HepG2 (cell line): Measurements from ENCODE around the gene TCF19. TPM values are rescaled to one million over a fixed set of nuclear protein-coding genes. Genes with fewer than 3 reads are reported as not detected.
A peak's percentile ranks its signal among the peaks of the same experiment; 100 is the strongest.

Experiments used
- ARNT ChIP-seq: fragments of 450-650 bp; IDR thresholded peaks from 2 replicates; pipeline ENCODE4 v1.6.1; 2017
- BCL3 ChIP-seq: sonication (generic); formaldehyde crosslinking; IDR thresholded peaks from 2 replicates; pipeline ENCODE4 v1.5.1; 2020; ENCODE audit warnings: mild to moderate bottlenecking, missing genetic modification reagents, moderate library complexity
- CEBPB ChIP-seq: IDR thresholded peaks from 2 replicates; pipeline ENCODE4 v1.6.1; 2011; ENCODE audit warnings: low read depth, low read length, improper control_type of control experiment, borderline replicate concordance
- FOXA1 ChIP-seq, 2 experiments: fragments of 450-650 bp in 1 of 2; sonication (generic) in 1 of 2; formaldehyde crosslinking in 1 of 2; IDR thresholded peaks; 2 replicates each; pipeline versions ENCODE4 v1.4.0 to v1.6.1; 2016 to 2020; ENCODE audit warnings: missing genetic modification reagents in 1 of 2
- FOXK1 ChIP-seq: sonication (generic); formaldehyde crosslinking; IDR thresholded peaks from 2 replicates; pipeline ENCODE4 v1.4.0; 2020; ENCODE audit warnings: low read depth, missing genetic modification reagents, borderline replicate concordance
- GATAD2A ChIP-seq: IDR thresholded peaks from 2 replicates; pipeline ENCODE4 v1.6.1; 2016
- GMEB1 ChIP-seq: sonication (generic); formaldehyde crosslinking; IDR thresholded peaks from 2 replicates; pipeline ENCODE4 v1.5.1; 2020; ENCODE audit warnings: missing genetic modification reagents, mild to moderate bottlenecking, borderline replicate concordance
- GPN1 ChIP-seq: sonication (generic); formaldehyde crosslinking; IDR thresholded peaks from 2 replicates; pipeline ENCODE4 v1.5.1; 2020; ENCODE audit warnings: missing genetic modification reagents, borderline replicate concordance
- HMGXB3 ChIP-seq: sonication (generic); formaldehyde crosslinking; IDR thresholded peaks from 2 replicates; pipeline ENCODE4 v1.4.0; 2020; ENCODE audit warnings: missing genetic modification reagents, borderline replicate concordance
- HNF4G ChIP-seq, 2 experiments: sonication (generic) in 1 of 2; formaldehyde crosslinking in 1 of 2; IDR thresholded peaks; 2 replicates each; pipeline versions ENCODE4 v1.4.0 to v1.6.1; 2011 to 2020; ENCODE audit warnings: borderline replicate concordance in 2 of 2, low read depth in 2 of 2, mild to moderate bottlenecking in 2 of 2, low read length in 1 of 2, missing genetic modification reagents in 1 of 2, moderate library complexity in 1 of 2
- MLLT10 ChIP-seq: sonication (generic); formaldehyde crosslinking; IDR thresholded peaks from 2 replicates; pipeline ENCODE4 v1.4.0; 2020; ENCODE audit warnings: missing genetic modification reagents
- MTERF4 ChIP-seq: sonication (generic); formaldehyde crosslinking; IDR thresholded peaks from 2 replicates; pipeline ENCODE4 v1.8.0; 2023; ENCODE audit warnings: mild to moderate bottlenecking, missing genetic modification reagents
- NFIC ChIP-seq: IDR thresholded peaks from 2 replicates; pipeline ENCODE4 v1.6.1; 2012; ENCODE audit warnings: mild to moderate bottlenecking, low read length, inconsistent platforms
- PHB2 ChIP-seq: fragments of 450-650 bp; IDR thresholded peaks from 2 replicates; pipeline ENCODE4 v1.6.1; 2018; ENCODE audit not compliant: partially characterized antibody
- TSC22D2 ChIP-seq: sonication (generic); formaldehyde crosslinking; IDR thresholded peaks from 2 replicates; pipeline ENCODE4 v1.5.1; 2020; ENCODE audit warnings: missing genetic modification reagents, mild to moderate bottlenecking, borderline replicate concordance
- ZBTB21 ChIP-seq: sonication (generic); formaldehyde crosslinking; IDR thresholded peaks from 2 replicates; pipeline ENCODE4 v1.4.0; 2020; ENCODE audit warnings: missing genetic modification reagents
- ZEB1 ChIP-seq: IDR thresholded peaks from 2 replicates; pipeline ENCODE4 v1.6.1; 2012; ENCODE audit warnings: mild to moderate bottlenecking, low read depth, inconsistent platforms; ENCODE audit not compliant: insufficient replicate concordance
- ZNF138 ChIP-seq: sonication (generic); formaldehyde crosslinking; IDR thresholded peaks from 2 replicates; pipeline ENCODE4 v1.5.0; 2020; ENCODE audit warnings: mild to moderate bottlenecking, low read depth, missing genetic modification reagents
- ZNF792 ChIP-seq: IDR thresholded peaks from 2 replicates; pipeline ENCODE4 v1.6.1; 2016
- ZSCAN29 ChIP-seq: sonication (generic); formaldehyde crosslinking; conservative IDR thresholded peaks from 2 replicates; pipeline ENCODE4 v1.4.0; 2020; ENCODE audit warnings: mild to moderate bottlenecking, missing genetic modification reagents
- polyA plus RNA-seq, 8 experiments: library from polyadenylated mRNA; depleted of rRNA in 3 of 8; stranded (reverse) in 7 of 8; unstranded in 1 of 8; fragments of >200 nt; fragmentation: Illumina TruSeq in 4 of 8; extraction: Trizol in 4 of 8; gene quantifications; 2 replicates each; pipeline versions ENCODE4 v1.2.1 to v1.2.3, GENCODE V29; 2011 to 2016; ENCODE audit warnings: low read depth in 4 of 8, missing spikeins in 1 of 8, mixed read lengths in 1 of 8; ENCODE audit not compliant: insufficient read depth in 1 of 8
- total RNA-seq, 5 experiments: library from RNA; depleted of rRNA; stranded (reverse); fragments of >200 nt; fragmentation: Illumina TruSeq; extraction: Trizol; gene quantifications; 2 replicates each; pipeline ENCODE4 v1.2.3, GENCODE V29; 2016; ENCODE audit warnings: low read depth in 1 of 5

TCF19 gene
- total and polyA plus RNA-seq, 2 of the 13 experiments (the other 11 are each of a cell fraction or from before 2014, with no cell fraction given) = 4.9 to 22.2 TPM

GRCh38 chr6:31186052-31186734 lies 27.8 kb downstream of the TCF19 start (continued):
- TF ChIP-seq HMGXB3 (CRISPR knock-in tag) (no peak; the same call in 1 of the 2 replicates), FOXA1 (IDR thresholded peaks at IDR 0.05) (no peak), FOXA1 (CRISPR knock-in tag; IDR thresholded peaks at IDR 0.05) (no peak), BCL3 (CRISPR knock-in tag) (peak; percentile 72; the same call in 1 of the 2 replicates), ZEB1 (peak; percentile 44), CEBPB (no peak), ZNF792 (peak; percentile 52; the same call in 1 of the 2 replicates), ARNT (no peak), GPN1 (CRISPR knock-in tag) (no peak), ZBTB21 (CRISPR knock-in tag) (no peak), ZSCAN29 (peak; percentile 71; the same call in 1 of the 2 replicates), HNF4G (IDR thresholded peaks at IDR 0.05; ENCODE audit: borderline replicate concordance, low read depth, low read length) (peak; percentile 81), HNF4G (CRISPR knock-in tag; IDR thresholded peaks at IDR 0.05; ENCODE audit: borderline replicate concordance, low read depth) (peak; percentile 81), ZNF138 (CRISPR knock-in tag) (no peak), MTERF4 (CRISPR knock-in tag) (peak; percentile 28; the same call in 1 of the 2 replicates), MLLT10 (no peak), GMEB1 (0 out of 2 replicates have a peak, but pooled peaks have one; percentile 47), TSC22D2 (CRISPR knock-in tag) (no peak), FOXK1 (CRISPR knock-in tag) (no peak), PHB2 (no peak), GATAD2A (CRISPR knock-in tag) (peak; percentile 79), NFIC (no peak; the same call in none of the 2 replicates)
